SK-N-SH (cell line): ENCODE results near the gene GGT5.

Experiments used
- EP300 ChIP-seq, 2 experiments: IDR thresholded peaks; 2 replicates each; pipeline versions ENCODE4 v1.4.0 to v1.6.1; 2012; ENCODE audit warnings: borderline replicate concordance in 1 of 2, low read depth in 1 of 2, low read length in 1 of 2
- FOXM1 ChIP-seq: IDR thresholded peaks from 2 replicates; pipeline ENCODE4 v1.4.0; 2012; ENCODE audit warnings: low read depth, mild to moderate bottlenecking
- GABPA ChIP-seq: IDR thresholded peaks from 2 replicates; pipeline ENCODE4 v1.4.0; 2012; ENCODE audit warnings: low read depth, mild to moderate bottlenecking
- MEF2A ChIP-seq: IDR thresholded peaks from 2 replicates; pipeline ENCODE4 v1.4.0; 2012; ENCODE audit warnings: low read depth, borderline replicate concordance
- POLR2AphosphoS5 ChIP-seq: IDR thresholded peaks from 2 replicates; pipeline ENCODE4 v1.6.1; 2012; ENCODE audit warnings: low read depth, low read length
- RAD21 ChIP-seq: IDR thresholded peaks from 2 replicates; pipeline ENCODE4 v1.6.1; 2012; ENCODE audit warnings: mild to moderate bottlenecking, low read length
- RCOR1 ChIP-seq: fragments of 150-350 bp; IDR thresholded peaks from 2 replicates; pipeline ENCODE4 v1.6.1; 2017; ENCODE audit warnings: antibody characterized with exemption, low read length
- RFX5 ChIP-seq: IDR thresholded peaks from 2 replicates; pipeline ENCODE4 v1.6.1; 2012; ENCODE audit warnings: mild to moderate bottlenecking, improper control_type of control experiment, low read length
- RXRA ChIP-seq: IDR thresholded peaks from 2 replicates; pipeline ENCODE4 v1.4.0; 2012; ENCODE audit warnings: low read depth, mild to moderate bottlenecking, borderline replicate concordance
- SIN3A ChIP-seq: IDR thresholded peaks from 2 replicates; pipeline ENCODE4 v1.6.1; 2012; ENCODE audit warnings: low read depth, mild to moderate bottlenecking, low read length, moderate library complexity, borderline replicate concordance
- TAF1 ChIP-seq: IDR thresholded peaks from 2 replicates; pipeline ENCODE4 v1.6.1; 2012; ENCODE audit warnings: low read depth, mild to moderate bottlenecking, low read length, moderate library complexity, borderline replicate concordance
- YY1 ChIP-seq: IDR thresholded peaks from 2 replicates; pipeline ENCODE4 v1.4.0; 2012; ENCODE audit warnings: low read depth, mild to moderate bottlenecking
- TF ChIP-seq, protein P1 (sequence below): fragments of 200-600 bp; sonication (generic); IDR thresholded peaks from 2 replicates; pipeline ENCODE4 v1.6.1; 2017; ENCODE audit warnings: antibody characterized with exemption, mild to moderate bottlenecking, moderate library complexity
- TF ChIP-seq, protein P2 (sequence below): IDR thresholded peaks from 2 replicates; pipeline ENCODE4 v1.4.0; 2012; ENCODE audit warnings: low read depth

DNA sequence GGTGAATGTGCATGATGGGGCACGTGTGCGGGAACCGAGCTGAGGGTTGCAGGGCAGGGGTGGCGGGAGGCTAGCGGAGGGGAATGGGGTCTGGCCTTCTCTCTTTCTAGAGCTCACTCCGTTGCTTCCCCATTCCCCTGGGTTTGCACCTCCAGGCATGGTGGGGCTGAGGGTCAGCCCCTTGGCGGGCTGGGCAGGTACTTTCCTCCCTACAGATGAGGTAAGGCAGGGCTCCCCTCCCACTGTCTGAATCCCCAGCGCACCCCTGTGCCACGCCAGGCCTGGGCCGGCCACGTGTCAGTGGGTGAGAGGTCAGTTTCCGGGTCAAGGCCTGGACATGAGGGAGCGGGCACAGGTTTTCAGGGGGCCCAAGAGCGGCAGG, 54.7 kb downstream of the GGT5 start:
- TF ChIP-seq, protein P1, sequence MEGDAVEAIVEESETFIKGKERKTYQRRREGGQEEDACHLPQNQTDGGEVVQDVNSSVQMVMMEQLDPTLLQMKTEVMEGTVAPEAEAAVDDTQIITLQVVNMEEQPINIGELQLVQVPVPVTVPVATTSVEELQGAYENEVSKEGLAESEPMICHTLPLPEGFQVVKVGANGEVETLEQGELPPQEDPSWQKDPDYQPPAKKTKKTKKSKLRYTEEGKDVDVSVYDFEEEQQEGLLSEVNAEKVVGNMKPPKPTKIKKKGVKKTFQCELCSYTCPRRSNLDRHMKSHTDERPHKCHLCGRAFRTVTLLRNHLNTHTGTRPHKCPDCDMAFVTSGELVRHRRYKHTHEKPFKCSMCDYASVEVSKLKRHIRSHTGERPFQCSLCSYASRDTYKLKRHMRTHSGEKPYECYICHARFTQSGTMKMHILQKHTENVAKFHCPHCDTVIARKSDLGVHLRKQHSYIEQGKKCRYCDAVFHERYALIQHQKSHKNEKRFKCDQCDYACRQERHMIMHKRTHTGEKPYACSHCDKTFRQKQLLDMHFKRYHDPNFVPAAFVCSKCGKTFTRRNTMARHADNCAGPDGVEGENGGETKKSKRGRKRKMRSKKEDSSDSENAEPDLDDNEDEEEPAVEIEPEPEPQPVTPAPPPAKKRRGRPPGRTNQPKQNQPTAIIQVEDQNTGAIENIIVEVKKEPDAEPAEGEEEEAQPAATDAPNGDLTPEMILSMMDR, result no peak
- TF ChIP-seq, protein P2, sequence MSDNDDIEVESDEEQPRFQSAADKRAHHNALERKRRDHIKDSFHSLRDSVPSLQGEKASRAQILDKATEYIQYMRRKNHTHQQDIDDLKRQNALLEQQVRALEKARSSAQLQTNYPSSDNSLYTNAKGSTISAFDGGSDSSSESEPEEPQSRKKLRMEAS, result no peak
- no peak for TF ChIP-seq EP300 (IDR thresholded peaks at IDR 0.05; ENCODE audit: borderline replicate concordance in 1 of 2, low read depth in 1 of 2, low read length in 1 of 2)
- TF ChIP-seq MEF2A, result no peak
- no peak for TF ChIP-seq RAD21
- no peak for TF ChIP-seq TAF1
- no peak for TF ChIP-seq POLR2AphosphoS5
- no peak for TF ChIP-seq GABPA
- TF ChIP-seq YY1, result no peak
- TF ChIP-seq RCOR1, result no peak
- TF ChIP-seq RXRA, result no peak
- TF ChIP-seq FOXM1, result no peak
- no peak for TF ChIP-seq SIN3A
- TF ChIP-seq RFX5, result no peak
